Ovary (tissue), 3 donors: ENCODE measurements around the gene DHRS3.

Experiments used
- POLR2A ChIP-seq: fragments of 450-650 bp; IDR thresholded peaks from one replicate; pipeline ENCODE4 v1.6.1; 2017; ENCODE audit warnings: antibody characterized with exemption, mild to moderate bottlenecking, moderate library complexity
- TF ChIP-seq, protein P1 (sequence below), 3 donors: fragments of 450-650 bp in 2 of 3; fragments of 200-600 bp in 1 of 3; IDR thresholded peaks; one replicate each; pipeline versions ENCODE4 v1.5.1 to v1.8.0; 2016 to 2022; ENCODE audit warnings: antibody characterized with exemption in 3 of 3, mild to moderate bottlenecking in 1 of 3
- donor health status: DM: no; HTN: no; CAD: no.

DNA sequence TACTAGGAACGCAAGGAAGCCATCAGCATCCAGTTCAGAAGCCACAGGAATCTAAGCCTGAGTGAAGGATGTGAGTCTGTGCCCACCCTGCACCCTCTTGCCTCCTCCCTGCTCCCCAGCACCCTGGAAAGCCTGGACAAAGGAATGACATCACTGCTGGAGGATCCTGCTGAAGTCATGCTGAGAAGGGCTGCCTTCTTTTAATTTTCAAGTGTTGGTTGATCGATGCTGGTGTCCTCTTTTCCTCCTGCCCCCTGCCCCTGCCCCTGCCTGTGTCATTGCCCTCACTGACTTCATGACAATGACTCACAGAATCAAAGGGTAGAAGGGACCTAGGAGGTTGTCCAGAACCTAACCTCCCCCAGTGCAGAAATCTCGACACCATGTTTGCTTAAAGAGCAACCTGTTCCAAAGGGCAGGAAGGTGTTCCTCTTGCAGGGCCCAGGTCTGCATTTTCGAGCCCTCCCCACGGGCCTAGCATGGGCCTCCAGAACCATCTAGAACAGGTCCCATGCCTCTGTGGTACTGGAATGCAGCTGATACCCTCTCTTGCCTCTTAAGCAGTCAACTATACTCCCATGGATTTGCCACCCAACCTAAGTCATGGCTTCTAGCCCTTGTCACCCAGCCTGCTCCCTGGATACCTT lies 9.6 kb downstream of the DHRS3 start:
- TF ChIP-seq, protein P1, sequence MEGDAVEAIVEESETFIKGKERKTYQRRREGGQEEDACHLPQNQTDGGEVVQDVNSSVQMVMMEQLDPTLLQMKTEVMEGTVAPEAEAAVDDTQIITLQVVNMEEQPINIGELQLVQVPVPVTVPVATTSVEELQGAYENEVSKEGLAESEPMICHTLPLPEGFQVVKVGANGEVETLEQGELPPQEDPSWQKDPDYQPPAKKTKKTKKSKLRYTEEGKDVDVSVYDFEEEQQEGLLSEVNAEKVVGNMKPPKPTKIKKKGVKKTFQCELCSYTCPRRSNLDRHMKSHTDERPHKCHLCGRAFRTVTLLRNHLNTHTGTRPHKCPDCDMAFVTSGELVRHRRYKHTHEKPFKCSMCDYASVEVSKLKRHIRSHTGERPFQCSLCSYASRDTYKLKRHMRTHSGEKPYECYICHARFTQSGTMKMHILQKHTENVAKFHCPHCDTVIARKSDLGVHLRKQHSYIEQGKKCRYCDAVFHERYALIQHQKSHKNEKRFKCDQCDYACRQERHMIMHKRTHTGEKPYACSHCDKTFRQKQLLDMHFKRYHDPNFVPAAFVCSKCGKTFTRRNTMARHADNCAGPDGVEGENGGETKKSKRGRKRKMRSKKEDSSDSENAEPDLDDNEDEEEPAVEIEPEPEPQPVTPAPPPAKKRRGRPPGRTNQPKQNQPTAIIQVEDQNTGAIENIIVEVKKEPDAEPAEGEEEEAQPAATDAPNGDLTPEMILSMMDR (IDR thresholded peaks at IDR 0.05) = no peak
- TF ChIP-seq POLR2A = no peak
